Breast epithelium (tissue), 4 donors: ENCODE results near the gene MT1G. TPM values are rescaled to one million over a fixed set of nuclear protein-coding genes. Genes with fewer than 3 reads are reported as not detected.

Source experiments
- DNase-seq, 2 donors: peaks; one replicate each; pipeline ENCODE4 v3.0.0-alpha.2; 2019; ENCODE audit warnings: low spot score in 2 of 2
- H3K27ac ChIP-seq, 2 donors: fragments of 200-600 bp; sonication (generic) in 1 of 2; one replicate each; pipeline ENCODE4 v1.5.1; 2016 to 2019; ENCODE audit warnings: mild to moderate bottlenecking in 1 of 2
- H3K27me3 ChIP-seq, 2 donors: fragments of 200-600 bp; sonication (generic) in 1 of 2; one replicate each; pipeline versions ENCODE4 v1.5.1 to v1.6.0; 2017 to 2019; ENCODE audit warnings: control low read depth in 1 of 2, mild to moderate bottlenecking in 1 of 2
- H3K36me3 ChIP-seq: fragments of 200-600 bp; one replicate; pipeline ENCODE4 v1.5.1; 2019
- H3K4me1 ChIP-seq, 2 donors: fragments of 200-600 bp; sonication (generic); one replicate each; pipeline ENCODE4 v1.5.1; 2016 to 2019; ENCODE audit warnings: control low read depth in 1 of 2
- H3K4me3 ChIP-seq, 3 donors: fragments of 200-600 bp; sonication (generic); 1 replicate in 2 of 3; 2 replicates in 1 of 3; pipeline ENCODE4 v1.5.1; 2016 to 2019; ENCODE audit warnings: mild to moderate bottlenecking in 3 of 3, moderate library complexity in 2 of 3
- H3K9me3 ChIP-seq, 2 donors: fragments of 200-600 bp; sonication (generic) in 1 of 2; one replicate each; pipeline ENCODE4 v1.5.1; 2016 to 2019; ENCODE audit warnings: control low read depth in 1 of 2
- CTCF ChIP-seq, 3 donors: fragments of 450-650 bp; IDR thresholded peaks; one replicate each; pipeline ENCODE4 v1.5.1; 2016 to 2017; ENCODE audit warnings: antibody characterized with exemption in 3 of 3, mild to moderate bottlenecking in 3 of 3, moderate library complexity in 3 of 3
- POLR2A ChIP-seq: fragments of 450-650 bp; IDR thresholded peaks from one replicate; pipeline ENCODE4 v1.6.1; 2016; ENCODE audit warnings: antibody characterized with exemption, mild to moderate bottlenecking, moderate library complexity
- POLR2AphosphoS5 ChIP-seq, 3 donors: sonication (generic); formaldehyde crosslinking; IDR thresholded peaks; one replicate each; pipeline ENCODE4 v1.6.1; 2017; ENCODE audit warnings: antibody characterized with exemption in 3 of 3
- intact Hi-C: fragments of 100-400 bp; cut with DNase I; formaldehyde crosslinking; loops from one replicate; pipeline ENCODE4 v1.15.1; 2023; ENCODE audit warnings: low total_unique reads
- total RNA-seq, 3 donors: library from RNA; depleted of rRNA; stranded (reverse); fragments of >200 nt; gene quantifications; one replicate each; pipeline ENCODE4 v1.1.0, GENCODE V29; 2016

The MT1G gene
- total RNA-seq, 3 donors from 2014 or later, result 20.0 to 224 (median 48.3) TPM

DNA sequence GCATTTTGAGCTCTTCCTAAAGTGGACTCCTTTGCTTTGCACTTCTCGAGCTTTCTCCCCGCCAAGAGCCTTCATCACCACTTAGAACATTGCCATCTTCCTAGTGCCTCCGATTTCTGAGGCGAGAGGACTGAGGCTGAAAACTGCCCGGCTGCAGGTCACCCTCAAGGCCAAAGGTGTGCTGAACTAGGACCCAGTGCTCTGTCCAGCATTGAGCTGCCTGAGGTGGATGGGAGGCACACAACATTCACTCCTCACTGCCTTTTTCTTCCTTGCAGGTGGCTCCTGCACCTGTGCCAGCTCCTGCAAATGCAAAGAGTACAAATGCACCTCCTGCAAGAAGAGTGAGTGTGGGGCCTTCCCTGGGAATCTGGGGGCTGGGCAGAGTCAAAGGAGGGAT, 24.0 kb downstream of the MT1G start:
- TF ChIP-seq CTCF (IDR thresholded peaks at IDR 0.05) (no peak), POLR2A (no peak), POLR2AphosphoS5 (IDR thresholded peaks at IDR 0.05) (no peak)
- peak overlapping the region in 2 of 3 donors; percentile 51 to 64 for H3K4me3 ChIP-seq
- intact Hi-C loops, result no loop called here
- H3K9me3 ChIP-seq, result no peaks in the 10 kb centered on the region
- no peaks in the 10 kb centered on the region for H3K27me3 ChIP-seq
- peak overlapping the region in 1 of 2 donors; percentile 80 for H3K27ac ChIP-seq
- no peaks in the 10 kb centered on the region for H3K4me1 ChIP-seq
- DNase-seq, result no peak
- no peaks in the 10 kb centered on the region for H3K36me3 ChIP-seq

DNA sequence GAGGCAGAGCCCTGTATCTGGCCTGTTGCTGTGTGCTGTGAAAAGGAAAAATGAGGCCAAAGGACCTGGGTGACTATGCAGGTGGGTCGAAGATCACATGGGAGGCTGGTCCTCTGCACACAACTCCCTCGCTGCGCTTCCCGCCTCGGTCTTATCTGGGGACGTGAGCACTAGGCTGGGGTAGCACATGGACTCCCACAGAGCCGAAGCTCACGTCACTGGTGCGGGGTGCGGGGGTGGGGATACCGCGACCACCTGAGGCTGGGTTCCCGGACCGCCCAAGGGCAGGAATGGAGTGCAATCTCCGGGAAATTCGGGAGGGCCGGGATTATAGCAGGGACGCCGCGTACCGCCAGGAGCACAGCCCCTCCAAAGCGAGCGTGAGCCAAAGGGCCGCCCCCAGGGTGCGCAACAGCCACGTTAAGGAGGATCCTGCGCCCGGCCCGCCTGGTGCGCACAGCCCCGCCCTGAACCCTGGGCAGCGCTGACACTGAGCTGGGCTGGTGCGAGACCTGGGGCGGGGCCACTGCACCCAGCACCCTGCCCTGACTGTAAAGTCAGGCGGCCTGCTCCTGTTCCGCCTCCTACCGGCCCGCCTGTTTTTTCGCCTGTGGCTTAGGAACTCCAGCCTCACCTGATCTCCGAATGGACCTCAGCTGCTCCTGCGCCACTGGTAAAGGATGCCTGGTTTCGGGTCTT, 24.6 kb downstream of the MT1G start:
- DNase-seq, result peak; percentile 59 to 75
- Histone ChIP-seq H3K36me3 (no peaks in the 10 kb centered on the region), H3K4me1 (no peaks in the 10 kb centered on the region), H3K27ac (peak overlapping the region in 1 of 2 donors; percentile 80), H3K4me3 (peak overlapping the region; percentile 9 to 64 (median 51)), H3K9me3 (no peaks in the 10 kb centered on the region), H3K27me3 (peaks cover 0 to 4% of the 10 kb centered on the region in 2 donors)
- TF ChIP-seq POLR2A (no peak), POLR2AphosphoS5 (IDR thresholded peaks at IDR 0.05) (peak in 1 of 3 donors; percentile 75), CTCF (IDR thresholded peaks at IDR 0.05) (peak; percentile 28 to 29 (median 28))
- intact Hi-C loops, result no loop called here

DNA sequence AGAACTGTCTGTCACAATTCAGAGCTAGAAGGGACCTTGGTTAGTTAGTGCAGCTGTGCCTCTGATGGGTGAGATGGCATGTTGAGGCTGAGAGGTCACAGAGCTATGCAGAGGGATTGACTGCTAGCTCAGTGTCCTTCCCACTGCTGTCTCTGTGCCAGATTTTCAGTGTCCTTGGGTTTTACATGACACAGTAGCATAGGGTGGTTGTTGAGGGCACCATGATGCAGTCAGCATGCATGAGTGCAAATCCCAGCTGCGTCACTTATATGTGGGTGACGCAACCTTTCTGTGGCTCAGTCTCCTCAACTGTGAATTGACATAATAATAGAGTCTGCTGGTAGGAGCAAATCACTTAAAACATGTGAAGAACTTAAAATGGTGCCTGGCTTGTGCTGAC, 26.7 kb downstream of the MT1G start:
- H3K9me3 ChIP-seq, result no peaks in the 10 kb centered on the region
- no peaks in the 10 kb centered on the region for H3K36me3 ChIP-seq
- intact Hi-C loops, result no loop called here
- H3K4me1 ChIP-seq, result no peaks in the 10 kb centered on the region
- peak overlapping the region in 1 of 2 donors; percentile 1 for H3K27ac ChIP-seq
- TF ChIP-seq POLR2A (no peak), POLR2AphosphoS5 (IDR thresholded peaks at IDR 0.05) (no peak), CTCF (IDR thresholded peaks at IDR 0.05) (no peak)
- peaks cover 0 to 6% of the 10 kb centered on the region in 2 donors for H3K27me3 ChIP-seq
- H3K4me3 ChIP-seq, result no peak overlapping the region
- no peak for DNase-seq

- TF ChIP-seq CTCF (IDR thresholded peaks at IDR 0.05) (no peak), POLR2AphosphoS5 (IDR thresholded peaks at IDR 0.05) (no peak), POLR2A (no peak)
- Histone ChIP-seq H3K27me3 (peaks cover 0 to 6% of the 10 kb centered on the region in 2 donors), H3K27ac (no peak overlapping the region), H3K4me1 (no peaks in the 10 kb centered on the region), H3K9me3 (no peaks in the 10 kb centered on the region), H3K4me3 (no peak overlapping the region), H3K36me3 (no peaks in the 10 kb centered on the region)
- no peak for DNase-seq
- intact Hi-C loops, result no loop called here
Measured at GRCh38 chr16:56640076-56640475, 27.8 kb downstream of the MT1G start.

DNA sequence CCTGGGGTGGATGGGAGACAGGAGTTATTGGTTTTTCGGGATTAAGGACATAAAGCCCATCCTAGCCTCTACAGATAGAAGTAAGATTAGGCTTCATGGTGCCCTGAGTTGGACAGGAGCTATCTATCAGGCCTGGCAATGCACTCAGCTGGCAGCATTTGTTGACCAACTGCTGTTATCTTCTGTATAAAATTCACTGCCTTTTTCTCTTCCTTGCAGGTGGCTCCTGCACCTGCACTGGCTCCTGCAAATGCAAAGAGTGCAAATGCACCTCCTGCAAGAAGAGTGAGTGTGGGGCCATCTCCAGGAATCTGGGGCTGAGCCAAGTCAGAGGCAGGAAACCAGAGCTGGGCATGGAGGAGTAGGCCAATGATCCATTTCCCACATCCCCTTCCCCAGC, 28.8 kb downstream of the MT1G start:
- Histone ChIP-seq H3K4me1 (no peaks in the 10 kb centered on the region), H3K27me3 (peaks cover 0 to 6% of the 10 kb centered on the region in 2 donors), H3K9me3 (no peaks in the 10 kb centered on the region), H3K4me3 (peak overlapping the region in 1 of 3 donors; percentile 70), H3K27ac (peak overlapping the region in 1 of 2 donors; percentile 87), H3K36me3 (no peaks in the 10 kb centered on the region)
- intact Hi-C loops, result no loop called here
- TF ChIP-seq CTCF (IDR thresholded peaks at IDR 0.05) (no peak), POLR2A (no peak), POLR2AphosphoS5 (IDR thresholded peaks at IDR 0.05) (no peak)
- DNase-seq, result no peak
